GM12801 (cell line): Measurements from ENCODE around the gene CLSTN2.

Source experiments
- CTCF ChIP-seq: IDR thresholded peaks from one replicate; pipeline ENCODE4 v1.5.1; 2011; ENCODE audit warnings: control low read depth; ENCODE audit not compliant: insufficient read length; ENCODE audit errors: extremely low read depth

The CLSTN2 gene

GRCh38 chr3:140487566-140487965 is 552.6 kb downstream of the CLSTN2 start:
- TF ChIP-seq CTCF: no peak

GRCh38 chr3:140493271-140493670 is 558.3 kb downstream of the CLSTN2 start:
- no peak for TF ChIP-seq CTCF

GRCh38 chr3:140494970-140495369 is 560.0 kb downstream of the CLSTN2 start:
- TF ChIP-seq CTCF: no peak

- TF ChIP-seq CTCF: no peak
These were observed 562.3 kb downstream of the CLSTN2 start for GRCh38 chr3:140497331-140497730.

- TF ChIP-seq CTCF: no peak
These were observed 564.3 kb downstream of the CLSTN2 start for GRCh38 chr3:140499114-140499757.

- TF ChIP-seq CTCF: no peak
These were observed 565.5 kb downstream of the CLSTN2 start for GRCh38 chr3:140500473-140500872.

GRCh38 chr3:140501061-140501769 is 566.2 kb downstream of the CLSTN2 start:
- TF ChIP-seq CTCF: no peak
